ENCODE results near the gene GRB14.

GRB14 gene

DNA sequence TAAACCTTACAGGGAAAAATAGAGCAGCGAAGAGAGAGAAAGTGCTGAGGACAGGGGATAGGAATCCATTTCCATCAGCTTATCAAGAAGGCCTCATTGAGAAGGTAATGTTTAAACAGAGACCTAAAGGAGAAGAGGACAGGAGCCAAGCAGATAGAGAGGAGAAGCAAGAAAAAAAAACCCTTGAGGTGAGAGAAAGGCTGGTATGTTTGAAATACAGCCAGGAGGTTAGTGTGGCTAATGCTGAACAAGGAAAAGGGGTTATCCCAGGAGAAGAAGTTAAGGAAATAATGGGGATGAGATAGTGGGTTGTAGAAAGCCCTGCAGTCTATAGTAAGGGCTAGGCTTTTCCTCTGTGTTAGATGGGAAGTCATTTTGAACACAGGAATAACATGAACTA lies 90.8 kb downstream of the GRB14 start:
- no peak for TF ChIP-seq TAF1 (IDR thresholded peaks at IDR 0.05; ENCODE audit: low read depth)
- no peak for TF ChIP-seq CREB1 (IDR thresholded peaks at IDR 0.05; ENCODE audit: low read depth)
- TF ChIP-seq RAD21 (IDR thresholded peaks at IDR 0.05; ENCODE audit: low read depth): no peak
- TF ChIP-seq NFIC (IDR thresholded peaks at IDR 0.05): no peak
- TF ChIP-seq CEBPB (IDR thresholded peaks at IDR 0.05): no peak
- no peak for TF ChIP-seq TCF12 (IDR thresholded peaks at IDR 0.05; ENCODE audit: low read depth)
- no peak for TF ChIP-seq EGR1 (IDR thresholded peaks at IDR 0.05)
- TF ChIP-seq, protein P1, sequence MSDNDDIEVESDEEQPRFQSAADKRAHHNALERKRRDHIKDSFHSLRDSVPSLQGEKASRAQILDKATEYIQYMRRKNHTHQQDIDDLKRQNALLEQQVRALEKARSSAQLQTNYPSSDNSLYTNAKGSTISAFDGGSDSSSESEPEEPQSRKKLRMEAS (IDR thresholded peaks at IDR 0.05): no peak
- TF ChIP-seq EP300 (IDR thresholded peaks at IDR 0.05; ENCODE audit: borderline replicate concordance): no peak
- TF ChIP-seq, protein P2, sequence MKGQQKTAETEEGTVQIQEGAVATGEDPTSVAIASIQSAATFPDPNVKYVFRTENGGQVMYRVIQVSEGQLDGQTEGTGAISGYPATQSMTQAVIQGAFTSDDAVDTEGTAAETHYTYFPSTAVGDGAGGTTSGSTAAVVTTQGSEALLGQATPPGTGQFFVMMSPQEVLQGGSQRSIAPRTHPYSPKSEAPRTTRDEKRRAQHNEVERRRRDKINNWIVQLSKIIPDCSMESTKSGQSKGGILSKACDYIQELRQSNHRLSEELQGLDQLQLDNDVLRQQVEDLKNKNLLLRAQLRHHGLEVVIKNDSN (IDR thresholded peaks at IDR 0.05): no peak
- TF ChIP-seq, protein P3, sequence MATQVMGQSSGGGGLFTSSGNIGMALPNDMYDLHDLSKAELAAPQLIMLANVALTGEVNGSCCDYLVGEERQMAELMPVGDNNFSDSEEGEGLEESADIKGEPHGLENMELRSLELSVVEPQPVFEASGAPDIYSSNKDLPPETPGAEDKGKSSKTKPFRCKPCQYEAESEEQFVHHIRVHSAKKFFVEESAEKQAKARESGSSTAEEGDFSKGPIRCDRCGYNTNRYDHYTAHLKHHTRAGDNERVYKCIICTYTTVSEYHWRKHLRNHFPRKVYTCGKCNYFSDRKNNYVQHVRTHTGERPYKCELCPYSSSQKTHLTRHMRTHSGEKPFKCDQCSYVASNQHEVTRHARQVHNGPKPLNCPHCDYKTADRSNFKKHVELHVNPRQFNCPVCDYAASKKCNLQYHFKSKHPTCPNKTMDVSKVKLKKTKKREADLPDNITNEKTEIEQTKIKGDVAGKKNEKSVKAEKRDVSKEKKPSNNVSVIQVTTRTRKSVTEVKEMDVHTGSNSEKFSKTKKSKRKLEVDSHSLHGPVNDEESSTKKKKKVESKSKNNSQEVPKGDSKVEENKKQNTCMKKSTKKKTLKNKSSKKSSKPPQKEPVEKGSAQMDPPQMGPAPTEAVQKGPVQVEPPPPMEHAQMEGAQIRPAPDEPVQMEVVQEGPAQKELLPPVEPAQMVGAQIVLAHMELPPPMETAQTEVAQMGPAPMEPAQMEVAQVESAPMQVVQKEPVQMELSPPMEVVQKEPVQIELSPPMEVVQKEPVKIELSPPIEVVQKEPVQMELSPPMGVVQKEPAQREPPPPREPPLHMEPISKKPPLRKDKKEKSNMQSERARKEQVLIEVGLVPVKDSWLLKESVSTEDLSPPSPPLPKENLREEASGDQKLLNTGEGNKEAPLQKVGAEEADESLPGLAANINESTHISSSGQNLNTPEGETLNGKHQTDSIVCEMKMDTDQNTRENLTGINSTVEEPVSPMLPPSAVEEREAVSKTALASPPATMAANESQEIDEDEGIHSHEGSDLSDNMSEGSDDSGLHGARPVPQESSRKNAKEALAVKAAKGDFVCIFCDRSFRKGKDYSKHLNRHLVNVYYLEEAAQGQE (IDR thresholded peaks at IDR 0.05; ENCODE audit: low read depth): no peak
- TF ChIP-seq TEAD4 (IDR thresholded peaks at IDR 0.05): no peak
- no peak for TF ChIP-seq FOXM1 (IDR thresholded peaks at IDR 0.05; ENCODE audit: borderline replicate concordance, low read depth)
- TF ChIP-seq YY1 (IDR thresholded peaks at IDR 0.05; ENCODE audit: low read depth): no peak

DNA sequence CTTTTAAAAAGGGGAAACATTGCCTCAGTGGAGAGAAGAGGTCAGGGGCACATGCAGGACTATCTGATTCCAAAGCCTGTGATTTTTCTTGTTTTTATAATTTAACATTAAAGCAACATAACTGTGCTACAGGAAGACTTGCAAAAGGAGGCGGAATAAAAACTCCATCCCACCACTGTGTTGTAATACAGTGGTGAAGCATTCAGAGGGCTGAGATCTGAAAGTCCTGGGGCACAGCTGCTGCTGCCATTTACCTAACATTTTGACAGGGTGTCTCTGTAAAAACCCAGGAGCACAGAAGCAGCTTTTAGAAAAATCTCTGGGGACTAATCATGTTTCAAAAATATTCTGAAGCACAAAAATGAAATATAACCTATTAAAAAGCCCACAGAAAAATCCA lies 97.6 kb downstream of the GRB14 start:
- TF ChIP-seq EGR1 (IDR thresholded peaks at IDR 0.05): no peak

DNA sequence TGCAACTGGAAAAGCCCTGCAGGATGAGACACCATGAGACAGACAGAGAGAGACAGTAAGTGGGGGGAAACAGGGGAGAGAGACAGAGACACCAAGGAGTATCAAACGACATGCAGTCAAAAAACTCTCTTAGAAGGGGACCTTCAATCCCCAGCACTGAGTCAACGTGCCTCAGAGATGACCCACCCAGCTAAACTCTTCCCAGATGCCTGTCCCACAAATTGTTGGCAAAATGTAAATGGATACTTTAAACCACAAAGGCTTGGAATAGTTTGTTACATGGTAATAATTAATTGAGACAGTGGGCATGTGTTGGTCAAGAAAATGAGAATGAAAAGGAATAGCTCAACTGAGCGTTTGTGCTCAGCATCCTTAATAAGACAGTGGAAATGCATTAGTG lies 98.3 kb downstream of the GRB14 start:
- TF ChIP-seq, protein P3 (IDR thresholded peaks at IDR 0.05; ENCODE audit: low read depth): no peak
- TF ChIP-seq EP300 (IDR thresholded peaks at IDR 0.05; ENCODE audit: borderline replicate concordance) (no peak), TEAD4 (IDR thresholded peaks at IDR 0.05) (no peak), RAD21 (IDR thresholded peaks at IDR 0.05; ENCODE audit: low read depth) (no peak), TAF1 (IDR thresholded peaks at IDR 0.05; ENCODE audit: low read depth) (no peak), NFIC (IDR thresholded peaks at IDR 0.05) (no peak), ZBTB7A (IDR thresholded peaks at IDR 0.05; ENCODE audit: low read depth) (no peak), CEBPB (IDR thresholded peaks at IDR 0.05) (no peak), TCF12 (IDR thresholded peaks at IDR 0.05; ENCODE audit: low read depth) (no peak), EGR1 (IDR thresholded peaks at IDR 0.05) (no peak)
- TF ChIP-seq, protein P2 (IDR thresholded peaks at IDR 0.05): no peak

DNA sequence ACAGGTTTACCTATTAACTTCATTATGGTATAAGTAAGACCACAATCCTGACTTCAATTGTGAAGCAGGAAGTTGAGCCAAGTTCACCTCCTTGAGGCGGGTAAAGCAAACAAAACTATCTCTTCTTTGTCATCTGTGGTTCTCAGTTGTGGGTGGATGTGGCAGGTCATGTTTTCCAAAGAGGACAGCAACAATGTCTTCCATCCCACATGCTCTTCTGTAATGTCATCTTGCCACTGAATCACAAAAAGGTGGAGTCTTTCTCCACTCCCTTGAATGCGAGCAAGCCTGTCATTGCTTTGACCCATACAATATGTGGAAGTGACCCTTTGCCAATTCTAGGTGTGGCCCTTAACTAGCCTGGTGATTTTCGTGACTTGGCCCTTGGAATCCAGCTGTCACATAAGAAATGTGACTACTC lies 98.7 kb downstream of the GRB14 start:
- no peak for TF ChIP-seq TAF1 (IDR thresholded peaks at IDR 0.05; ENCODE audit: low read depth)
- no peak for TF ChIP-seq EP300 (IDR thresholded peaks at IDR 0.05; ENCODE audit: borderline replicate concordance)
- no peak for TF ChIP-seq NFIC (IDR thresholded peaks at IDR 0.05)
- no peak for TF ChIP-seq EGR1 (IDR thresholded peaks at IDR 0.05)
- no peak for TF ChIP-seq CREB1 (IDR thresholded peaks at IDR 0.05; ENCODE audit: low read depth)
- TF ChIP-seq, protein P2 (IDR thresholded peaks at IDR 0.05): no peak
- no peak for TF ChIP-seq ZBTB7A (IDR thresholded peaks at IDR 0.05; ENCODE audit: low read depth)
- TF ChIP-seq YY1 (IDR thresholded peaks at IDR 0.05; ENCODE audit: low read depth): no peak
- TF ChIP-seq TCF12 (IDR thresholded peaks at IDR 0.05; ENCODE audit: low read depth): no peak
- TF ChIP-seq CEBPB (IDR thresholded peaks at IDR 0.05): no peak
- TF ChIP-seq FOXM1 (IDR thresholded peaks at IDR 0.05; ENCODE audit: borderline replicate concordance, low read depth): no peak
- TF ChIP-seq, protein P1 (IDR thresholded peaks at IDR 0.05): no peak
- no peak for TF ChIP-seq RAD21 (IDR thresholded peaks at IDR 0.05; ENCODE audit: low read depth)
- no peak for TF ChIP-seq TEAD4 (IDR thresholded peaks at IDR 0.05)
- TF ChIP-seq, protein P3 (IDR thresholded peaks at IDR 0.05; ENCODE audit: low read depth): no peak
